Fibroblast of upper back skin (primary cell): ENCODE results near the gene OR2A42.
A peak's percentile ranks its signal among the peaks of the same experiment; 100 is the strongest.
"Not testable (repeated sequence)": the region's sequence is repeated elsewhere in the genome, so short reads cannot be mapped to it uniquely, and the experiment has no call there.

ENCODE experiments used
- DNase-seq: peaks from one replicate; pipeline ENCODE4 v3.0.0-alpha.2; 2013

The OR2A42 gene, protein sequence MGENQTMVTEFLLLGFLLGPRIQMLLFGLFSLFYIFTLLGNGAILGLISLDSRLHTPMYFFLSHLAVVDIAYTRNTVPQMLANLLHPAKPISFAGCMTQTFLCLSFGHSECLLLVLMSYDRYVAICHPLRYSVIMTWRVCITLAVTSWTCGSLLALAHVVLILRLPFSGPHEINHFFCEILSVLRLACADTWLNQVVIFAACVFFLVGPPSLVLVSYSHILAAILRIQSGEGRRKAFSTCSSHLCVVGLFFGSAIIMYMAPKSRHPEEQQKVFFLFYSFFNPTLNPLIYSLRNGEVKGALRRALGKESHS

DNA sequence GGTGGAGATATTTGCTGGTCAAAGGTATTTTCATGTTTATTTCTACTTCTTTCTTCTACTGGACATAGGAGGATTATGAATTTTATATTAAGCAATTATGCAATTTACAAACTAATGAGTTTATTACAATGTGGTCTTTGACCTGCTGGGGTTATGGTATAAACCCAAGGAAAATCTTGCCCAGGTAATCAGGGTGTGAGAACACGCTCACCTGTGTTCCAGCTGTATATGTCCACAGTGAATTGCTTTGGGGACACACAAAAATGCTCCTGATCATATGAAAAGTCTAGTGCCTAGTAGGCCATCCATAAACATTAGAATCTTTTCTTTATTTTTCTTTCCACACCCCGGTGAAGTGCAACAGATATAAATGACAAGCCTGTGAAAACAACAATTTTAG lies at the start of gene OR2A42:
Gene OR2A42, minus strand, starts transcription at position 241 of the 400 bp plus-strand sequence. CDS start 6,762 bp downstream, outside the sequence.
- not testable (repeated sequence) for DNase-seq

DNA sequence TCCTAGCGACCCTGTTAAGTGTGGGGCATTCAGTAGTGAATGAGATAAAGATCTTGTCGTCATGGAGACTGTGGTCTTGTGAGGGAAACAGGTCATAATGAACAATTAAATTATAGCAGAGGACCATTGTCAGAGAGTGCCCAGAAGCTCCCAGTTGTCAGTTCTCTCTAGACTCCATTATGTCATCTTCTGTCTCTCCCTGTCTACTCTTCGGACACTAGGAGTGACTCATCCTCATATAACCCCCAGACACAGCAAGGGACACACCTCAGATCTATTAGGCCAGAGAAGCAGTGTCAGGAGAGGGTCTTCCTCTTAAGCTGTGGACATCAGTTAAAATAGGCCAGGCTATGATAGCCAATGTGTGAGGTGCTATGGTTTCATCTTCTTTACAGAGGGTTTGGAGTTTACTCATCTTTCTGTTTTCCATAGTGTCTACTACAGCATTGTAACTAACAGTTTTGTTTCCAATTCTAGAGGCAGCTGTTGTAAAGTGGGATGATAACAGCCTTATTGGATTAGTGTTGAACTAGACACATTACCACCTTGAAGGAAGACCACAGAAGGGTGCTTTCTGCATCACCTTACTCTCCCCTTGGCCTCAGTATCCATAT lies 47.9 kb upstream of the OR2A42 start:
- not testable (repeated sequence) for DNase-seq

DNA sequence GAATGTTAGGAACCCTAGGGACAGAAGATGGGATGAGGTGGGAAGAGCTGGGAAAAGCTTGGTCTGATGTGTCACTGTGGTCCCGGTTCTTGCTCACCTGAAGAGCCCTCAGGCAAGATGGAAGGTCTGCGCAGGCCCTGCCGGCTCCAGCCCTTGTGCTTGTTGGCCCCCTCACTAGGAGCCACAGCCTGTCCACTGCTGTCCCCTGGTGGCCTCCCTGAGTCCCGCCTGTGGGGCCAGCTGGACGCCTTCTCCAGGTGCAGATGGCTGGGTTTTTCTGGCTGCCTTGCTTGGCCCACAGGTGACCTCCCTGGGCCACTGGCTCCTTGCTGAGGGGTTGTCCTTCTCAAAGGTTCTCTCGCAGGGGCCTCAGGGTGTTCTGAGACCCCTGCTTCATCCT lies 44.3 kb upstream of the OR2A42 start:
- DNase-seq = not testable (repeated sequence)

DNA sequence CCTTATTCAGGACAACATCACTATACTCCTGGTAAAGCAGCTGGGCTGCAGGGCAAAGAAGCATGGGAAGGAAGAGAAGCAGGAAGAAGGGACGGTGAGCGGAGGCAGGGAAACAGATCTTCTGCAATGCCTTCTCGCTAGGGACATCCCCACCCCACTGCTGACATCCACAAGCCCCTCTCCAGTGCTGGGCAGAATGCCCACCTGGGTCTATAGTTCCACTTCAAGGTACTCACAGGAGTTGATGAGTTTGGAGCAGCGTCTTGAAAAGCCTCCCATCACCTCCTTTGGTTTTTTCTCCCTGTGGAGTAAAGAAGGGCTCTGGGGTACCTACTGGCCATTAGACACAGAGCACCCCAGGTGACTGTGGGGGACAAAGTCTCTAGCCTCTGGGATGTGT lies 43.1 kb upstream of the OR2A42 start:
- DNase-seq = not testable (repeated sequence)

DNA sequence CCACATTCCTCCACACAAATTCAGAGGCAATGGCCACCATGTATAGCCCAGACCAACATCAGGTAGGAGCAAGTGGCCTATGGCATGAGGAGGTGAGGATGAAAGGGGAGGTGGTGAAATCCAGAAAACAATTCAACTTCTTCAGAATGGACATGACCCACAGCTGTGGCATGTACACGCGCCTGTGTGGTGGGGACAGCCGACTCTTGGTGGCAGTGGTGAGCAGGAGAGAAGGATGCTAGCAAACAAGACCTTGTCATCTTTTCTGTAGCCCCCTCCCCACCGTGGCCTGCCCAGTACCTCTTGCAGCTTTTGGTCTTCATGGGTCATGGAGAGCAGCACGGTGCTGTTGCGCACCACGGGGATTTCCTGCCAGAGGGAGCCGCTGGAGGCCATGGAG lies 42.6 kb upstream of the OR2A42 start:
- DNase-seq = not testable (repeated sequence)

DNA sequence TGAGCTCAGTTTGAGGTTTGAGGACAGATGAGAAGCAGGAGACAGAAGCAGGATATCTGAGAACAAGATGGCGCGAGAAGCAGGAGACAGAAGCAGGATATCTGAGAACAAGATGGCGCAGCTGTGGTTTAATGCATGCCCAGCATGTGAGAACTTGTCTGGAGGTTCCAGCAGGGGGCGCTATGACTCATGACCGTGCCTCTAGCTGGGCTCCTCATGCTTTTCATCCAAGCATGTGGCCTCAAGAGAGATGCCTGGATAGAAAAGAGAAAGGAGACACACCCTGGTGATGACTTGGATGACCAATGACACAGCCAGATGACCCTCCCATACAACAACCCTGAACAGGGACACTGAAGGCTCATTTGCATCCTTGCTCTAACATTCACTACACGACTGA lies 40.6 kb upstream of the OR2A42 start:
- not testable (repeated sequence) for DNase-seq

DNA sequence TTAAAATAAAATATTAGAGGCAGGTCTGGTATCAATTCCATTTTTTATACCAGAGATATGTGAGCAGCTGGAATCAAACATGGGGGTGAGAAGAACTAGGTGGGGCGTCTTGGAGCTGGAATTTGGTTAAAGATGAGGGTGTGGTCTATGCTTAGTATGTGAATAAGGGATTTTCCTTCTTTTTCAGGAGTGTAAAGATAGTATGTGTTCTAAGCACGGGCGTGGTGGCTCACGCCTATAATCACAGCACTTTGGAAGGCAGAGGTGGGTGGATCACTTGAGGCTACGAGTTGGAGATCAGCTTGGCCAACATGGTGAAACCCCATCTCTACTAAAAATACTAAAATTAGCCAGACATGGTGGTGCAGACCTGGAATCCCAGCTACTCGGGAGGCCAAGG lies 35.9 kb upstream of the OR2A42 start:
- DNase-seq = not testable (repeated sequence)

DNA sequence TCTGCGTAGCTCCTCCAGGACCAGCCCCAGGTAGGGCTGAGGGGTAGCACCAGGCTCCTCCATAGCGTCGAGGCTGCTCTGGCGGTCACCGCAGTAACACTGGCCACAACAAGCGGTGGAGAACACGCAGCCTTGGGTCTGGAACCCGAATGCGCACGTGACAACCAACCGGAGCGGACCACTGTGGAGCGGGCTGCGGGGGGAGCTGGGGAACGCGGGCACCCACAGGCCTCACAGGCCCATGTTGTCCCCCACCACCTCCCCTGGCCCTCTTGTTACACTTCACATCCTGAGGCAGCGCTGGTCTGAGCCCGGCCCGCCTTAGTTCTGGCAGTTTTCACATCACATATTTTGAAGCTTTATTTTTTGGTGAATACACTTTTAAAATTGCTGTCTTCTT lies 29.8 kb upstream of the OR2A42 start, which contains the start of gene CTAGE8:
Gene CTAGE8, minus strand, starts transcription at position 101 of the 400 bp plus-strand sequence. Its CDS starts 38 bp downstream, at position 63.
- DNase-seq = not testable (repeated sequence)

DNA sequence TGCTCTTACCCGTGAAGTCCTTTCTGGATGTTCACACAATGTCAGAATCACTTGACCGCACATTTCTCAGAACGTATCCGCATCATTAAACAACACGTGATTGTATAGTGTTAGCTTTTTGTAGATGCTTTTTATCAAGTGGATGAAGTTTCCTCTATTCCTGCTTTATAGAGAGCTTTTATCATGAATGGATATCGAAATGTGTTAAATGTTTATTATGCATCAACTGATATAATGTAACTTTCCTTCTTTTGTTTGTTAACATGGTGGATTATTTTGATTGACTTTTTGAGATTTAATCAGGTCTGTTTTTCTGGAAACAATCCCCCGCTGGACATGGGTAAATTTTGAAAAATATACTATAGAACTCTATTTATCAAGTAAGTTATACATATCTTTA lies 25.3 kb upstream of the OR2A42 start, which contains the start of gene OR2A7:
Gene OR2A7, minus strand, starts transcription at position 101 of the 400 bp plus-strand sequence. CDS start 5,164 bp downstream, outside the sequence.
- DNase-seq = not testable (repeated sequence)

DNA sequence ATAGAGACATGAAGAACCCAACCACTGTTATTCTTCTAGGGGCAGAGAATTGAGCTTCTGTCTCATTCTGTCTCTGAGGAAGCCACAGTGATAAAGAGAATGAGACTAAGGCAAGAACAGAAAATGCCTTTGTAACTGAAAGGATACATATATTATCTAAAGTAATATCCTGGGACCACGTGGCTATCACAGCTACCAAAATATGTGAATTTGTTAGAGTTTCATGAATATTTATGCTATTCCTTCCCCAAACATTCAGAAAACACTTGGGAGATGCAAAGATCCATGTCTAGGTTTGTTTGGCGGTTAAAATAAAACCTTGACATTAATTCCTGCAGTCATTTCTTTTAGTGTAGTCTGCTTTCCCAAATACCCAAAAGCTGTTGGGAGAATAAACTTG lies 22.7 kb upstream of the OR2A42 start:
- not testable (repeated sequence) for DNase-seq

DNA sequence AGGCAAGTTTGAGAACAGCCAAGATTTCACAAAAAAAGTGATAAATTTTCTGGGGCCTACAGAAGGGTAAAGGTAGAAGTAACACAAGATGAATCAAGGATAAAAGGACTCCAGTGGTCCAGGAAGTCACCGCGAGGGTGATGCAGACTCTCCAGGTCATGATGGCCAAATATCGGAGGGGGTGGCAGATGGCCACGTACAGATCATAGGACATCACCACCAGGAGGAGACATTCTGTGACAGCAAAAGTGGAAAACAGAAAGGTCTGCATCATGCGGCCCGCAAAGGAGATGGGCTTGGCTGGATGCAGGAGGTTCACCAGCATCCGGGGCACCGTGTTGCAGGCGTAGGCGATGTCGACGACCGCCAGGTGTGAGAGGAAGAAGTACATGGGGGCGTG lies 19.7 kb upstream of the OR2A42 start:
- DNase-seq = not testable (repeated sequence)

DNA sequence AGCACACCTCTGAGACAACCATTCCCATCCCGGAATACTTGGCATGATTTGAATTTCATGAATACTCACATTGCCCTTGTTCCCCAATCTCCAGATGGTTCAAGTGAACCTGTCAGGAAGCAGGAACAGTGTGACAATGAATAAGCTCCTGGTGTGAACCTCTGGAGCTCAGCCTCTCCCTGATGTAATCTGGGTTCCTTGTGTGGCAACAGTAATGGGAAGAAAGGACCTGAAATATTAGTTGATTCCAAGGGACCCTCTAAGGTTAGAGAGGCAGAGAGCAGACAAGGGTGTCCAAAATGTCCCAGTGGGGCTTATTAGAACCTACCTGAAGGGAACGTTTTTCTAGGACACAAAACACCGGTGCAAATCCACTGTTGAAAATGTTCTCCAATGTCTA lies 16.7 kb upstream of the OR2A42 start:
- DNase-seq = peak; percentile 1

DNA sequence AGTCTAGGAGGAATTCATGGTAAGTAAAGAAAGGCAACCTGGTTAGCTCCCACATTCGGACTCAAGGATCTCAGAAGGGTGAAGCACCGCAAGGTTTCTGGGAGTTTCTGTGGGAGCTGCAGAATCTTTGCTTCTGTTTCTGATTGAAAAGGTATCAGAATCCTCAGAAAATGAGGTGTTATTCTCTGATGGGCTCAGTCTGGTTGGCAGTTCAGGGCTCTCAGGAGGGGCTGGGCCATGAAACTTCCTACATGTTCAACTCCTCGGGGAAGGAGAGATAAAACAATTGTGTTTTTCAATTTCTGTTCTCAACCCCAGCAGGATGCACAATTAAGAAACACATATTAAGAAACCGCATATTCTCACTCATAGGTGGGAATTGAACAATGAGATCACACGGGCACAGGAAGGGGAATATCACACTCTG lies 16.1 kb upstream of the OR2A42 start:
- no peak for DNase-seq

DNA sequence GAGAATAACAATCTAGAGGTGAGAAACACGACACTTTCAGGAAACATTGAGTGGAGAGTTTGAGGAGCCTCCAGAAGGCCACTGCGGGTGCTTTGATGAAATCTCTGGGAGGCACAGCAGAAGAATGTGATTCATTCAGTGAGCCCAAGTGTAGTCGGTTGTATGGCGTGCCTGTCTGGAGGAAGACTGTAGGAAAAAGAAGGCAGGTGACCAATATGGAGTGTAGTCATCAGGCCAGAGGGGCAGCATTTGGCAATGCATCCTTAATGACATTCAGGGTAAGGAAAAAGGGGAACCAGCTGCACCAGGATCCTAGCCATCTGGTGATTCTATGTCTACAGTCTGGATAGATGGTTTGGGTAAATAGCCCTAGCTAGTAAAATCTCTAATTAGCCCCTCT lies 12.9 kb upstream of the OR2A42 start:
- not testable (repeated sequence) for DNase-seq

DNA sequence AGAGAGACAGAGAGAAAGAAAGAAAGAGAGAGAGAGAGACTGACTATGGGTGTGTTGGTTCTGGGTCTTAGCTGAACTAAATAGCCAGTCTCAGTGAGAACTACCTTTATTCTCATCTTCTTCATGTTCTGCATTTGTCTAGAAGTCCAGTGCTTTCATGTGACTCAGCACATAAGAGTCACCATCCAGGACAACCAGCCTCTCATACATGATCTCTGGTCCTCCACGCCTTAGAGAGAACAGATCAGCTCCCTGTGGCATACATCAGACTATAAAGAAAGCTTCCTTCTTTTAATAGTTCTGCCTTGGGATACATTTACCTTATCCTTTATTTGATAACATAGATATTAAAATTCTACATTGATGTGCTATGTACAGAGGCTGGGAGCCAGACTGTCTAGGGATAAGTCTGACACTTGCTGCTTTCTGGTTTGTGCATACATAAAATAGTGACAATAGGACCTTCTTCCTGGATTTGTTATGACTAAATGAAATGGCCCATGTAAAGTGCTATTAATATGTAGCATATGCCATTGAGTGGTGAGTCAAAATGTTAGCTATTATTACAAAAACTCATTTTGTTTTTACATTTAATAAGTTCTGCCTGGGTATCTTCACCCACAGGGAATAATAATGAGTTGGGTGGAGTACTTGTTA lies 8.4 kb upstream of the OR2A42 start:
- DNase-seq = not testable (repeated sequence)

DNA sequence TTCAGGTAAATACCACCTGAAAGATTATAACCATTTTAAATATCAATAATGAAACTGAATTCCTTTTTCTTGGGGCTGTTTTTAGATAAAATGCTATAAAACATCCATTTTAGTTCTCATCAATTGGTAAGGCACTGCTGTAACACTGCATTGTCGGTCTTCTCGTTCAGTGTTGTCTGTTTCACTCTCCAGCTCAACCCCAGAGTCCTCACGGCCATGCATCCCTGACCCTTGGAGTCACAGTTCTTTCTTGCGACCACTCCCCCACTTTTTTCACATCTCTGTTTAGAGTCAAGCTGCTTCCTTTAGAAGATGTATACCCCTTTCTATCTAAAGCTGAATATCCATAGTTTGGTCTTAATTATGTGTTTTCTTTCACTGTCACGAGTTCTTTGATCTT lies 7.6 kb upstream of the OR2A42 start:
- DNase-seq = not testable (repeated sequence)

DNA sequence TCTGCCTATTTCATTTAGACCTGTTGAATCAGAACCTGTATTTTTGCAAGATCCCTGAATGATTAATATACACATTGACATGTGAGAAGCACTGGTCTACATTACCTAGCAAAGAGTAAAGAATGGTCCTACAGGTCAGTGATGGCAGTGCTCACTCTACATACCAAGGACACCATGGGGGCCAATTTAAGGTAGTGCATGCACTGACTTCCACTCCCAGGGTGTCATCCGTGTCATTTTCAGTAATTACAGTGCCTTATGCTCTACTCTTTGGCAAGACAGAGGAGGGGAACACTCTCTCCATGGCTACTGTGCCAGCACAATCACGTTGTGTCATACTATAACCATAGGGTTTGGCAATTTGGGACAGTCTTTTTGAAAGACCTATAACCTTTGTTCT lies 6.0 kb upstream of the OR2A42 start:
- DNase-seq = not testable (repeated sequence)

DNA sequence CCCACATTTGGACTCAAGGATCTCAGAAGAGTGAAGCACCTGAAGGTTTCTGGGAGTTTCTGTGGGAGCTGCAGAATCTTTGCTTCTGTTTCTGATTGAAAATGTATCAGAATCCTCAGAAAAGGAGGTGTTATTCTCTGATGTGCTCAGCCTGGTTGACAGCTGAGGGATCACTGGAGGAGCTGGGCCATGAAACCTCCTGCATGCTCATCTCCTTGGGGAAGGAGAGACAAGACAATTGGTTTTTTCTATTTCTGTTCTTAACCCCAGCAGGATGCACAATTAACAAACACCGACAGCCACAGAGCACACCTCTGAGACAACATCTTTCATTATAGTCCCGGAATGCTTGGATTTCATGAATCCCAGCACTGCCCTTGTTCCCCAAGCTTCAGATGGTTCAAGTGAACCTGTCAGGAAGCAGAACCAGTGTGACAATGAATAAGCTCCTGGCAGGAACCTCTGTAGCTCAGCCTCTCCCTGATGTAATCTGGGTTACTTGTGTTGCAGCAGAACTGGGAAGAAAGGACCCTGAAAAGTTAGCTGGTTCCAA lies 799 bp downstream of the OR2A42 start:
- DNase-seq = not testable (repeated sequence)

DNA sequence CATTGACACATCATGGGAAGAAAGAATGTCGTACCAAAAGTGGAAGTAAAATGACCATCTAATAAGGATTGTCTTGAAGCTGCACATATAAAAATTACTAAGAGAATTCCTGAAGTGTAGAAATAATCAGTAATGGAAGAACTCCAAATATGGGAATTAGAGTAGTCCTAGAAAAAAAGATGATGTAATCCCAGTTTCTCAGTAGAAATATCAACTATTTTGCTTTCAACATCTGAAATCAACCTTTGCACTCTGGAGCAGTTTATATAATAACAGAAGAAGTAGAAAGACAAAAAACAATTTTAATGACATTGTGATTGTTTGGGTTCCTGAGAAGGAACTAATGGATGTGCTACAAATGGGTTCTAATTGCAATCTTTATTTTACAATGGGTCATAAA lies 6.4 kb downstream of the OR2A42 start:
- DNase-seq = not testable (repeated sequence)

DNA sequence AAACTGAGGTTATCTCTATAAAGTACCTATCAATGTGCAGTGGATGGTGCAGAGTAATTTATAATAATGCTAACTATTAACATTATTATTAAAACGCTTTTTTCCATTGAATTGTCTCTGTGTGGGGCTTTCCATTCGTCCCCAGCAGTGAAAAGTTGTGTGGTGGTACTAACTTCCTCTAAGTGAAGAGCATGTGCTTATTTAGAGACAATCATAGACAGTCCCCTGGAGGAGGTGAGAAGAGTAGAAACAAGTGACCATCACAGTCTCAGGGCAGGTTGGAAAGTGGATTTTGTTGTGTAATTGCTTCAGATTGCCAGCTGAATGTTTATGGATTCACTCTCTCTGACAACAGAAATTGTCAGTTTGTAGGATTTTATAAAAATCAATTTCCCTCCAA lies 8.4 kb downstream of the OR2A42 start:
- not testable (repeated sequence) for DNase-seq

DNA sequence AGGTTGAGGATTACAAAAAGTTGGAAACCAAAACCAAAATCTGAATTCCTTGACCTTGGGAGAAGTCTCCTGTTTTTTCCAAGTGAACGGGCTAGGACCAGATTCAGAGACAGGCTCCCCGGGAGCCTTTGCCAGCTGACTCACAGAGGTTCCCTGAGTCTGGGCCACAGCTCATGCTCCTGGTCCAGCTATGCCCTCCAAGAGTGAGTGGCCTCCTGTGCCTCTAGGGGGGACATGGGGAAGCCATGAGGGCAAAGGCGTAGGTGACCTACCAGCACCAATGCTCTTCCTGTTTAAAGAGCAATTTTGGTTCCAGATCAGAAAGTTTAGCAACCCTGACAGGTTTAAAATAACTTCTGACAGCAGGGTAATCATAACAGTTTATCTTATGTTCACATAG lies 10.6 kb downstream of the OR2A42 start:
- DNase-seq = not testable (repeated sequence)

DNA sequence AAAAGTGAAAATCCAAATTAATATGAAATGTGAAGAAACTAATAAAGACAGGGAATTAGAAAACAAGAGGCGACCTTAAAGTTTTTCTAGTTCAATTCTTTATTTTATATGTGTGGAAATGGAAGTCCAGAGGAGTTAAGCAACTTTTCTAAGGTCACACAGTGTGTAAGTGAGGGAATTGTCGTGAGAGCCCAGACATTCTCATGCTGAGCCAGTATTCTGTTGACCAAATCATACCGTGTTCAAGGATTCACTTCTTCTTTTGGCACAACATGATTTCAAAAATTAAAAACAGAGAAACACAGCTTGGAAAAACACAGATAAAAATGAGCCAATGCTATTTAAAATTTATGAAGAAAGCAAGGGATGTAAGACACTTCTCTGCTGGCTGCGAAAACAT lies 12.5 kb downstream of the OR2A42 start:
- not testable (repeated sequence) for DNase-seq

DNA sequence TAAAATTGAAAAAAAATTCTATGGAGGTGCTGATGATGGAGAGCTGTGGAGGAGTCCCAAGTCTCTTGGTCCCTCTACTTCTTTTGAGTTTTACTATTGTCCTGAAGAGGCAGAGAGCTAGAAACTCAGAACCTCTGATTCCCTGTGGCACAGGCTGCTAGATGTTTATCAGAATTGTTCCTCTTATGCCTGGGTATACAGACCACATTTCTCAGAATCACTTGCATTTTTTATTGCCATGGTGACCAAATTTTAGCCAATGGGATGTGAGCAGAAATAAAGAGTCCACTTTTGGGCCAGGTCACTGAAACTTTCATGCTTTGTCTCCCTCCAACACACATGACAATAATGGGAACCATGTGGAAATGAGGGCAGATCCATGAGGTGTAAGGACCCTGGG lies 15.7 kb downstream of the OR2A42 start:
- not testable (repeated sequence) for DNase-seq
